Suppressor macrophage treated with lipopolysaccharide for 1 hour (primary cell): ENCODE measurements around the gene AVPR1A.
"Not testable (repeated sequence)": the region's sequence is repeated elsewhere in the genome, so short reads cannot be mapped to it uniquely, and the experiment has no call there.

ENCODE experiments used
- DNase-seq, 3 donors: peaks; one replicate each; pipeline ENCODE4 v3.0.0-alpha.2; 2020 to 2022

AVPR1A gene

DNA sequence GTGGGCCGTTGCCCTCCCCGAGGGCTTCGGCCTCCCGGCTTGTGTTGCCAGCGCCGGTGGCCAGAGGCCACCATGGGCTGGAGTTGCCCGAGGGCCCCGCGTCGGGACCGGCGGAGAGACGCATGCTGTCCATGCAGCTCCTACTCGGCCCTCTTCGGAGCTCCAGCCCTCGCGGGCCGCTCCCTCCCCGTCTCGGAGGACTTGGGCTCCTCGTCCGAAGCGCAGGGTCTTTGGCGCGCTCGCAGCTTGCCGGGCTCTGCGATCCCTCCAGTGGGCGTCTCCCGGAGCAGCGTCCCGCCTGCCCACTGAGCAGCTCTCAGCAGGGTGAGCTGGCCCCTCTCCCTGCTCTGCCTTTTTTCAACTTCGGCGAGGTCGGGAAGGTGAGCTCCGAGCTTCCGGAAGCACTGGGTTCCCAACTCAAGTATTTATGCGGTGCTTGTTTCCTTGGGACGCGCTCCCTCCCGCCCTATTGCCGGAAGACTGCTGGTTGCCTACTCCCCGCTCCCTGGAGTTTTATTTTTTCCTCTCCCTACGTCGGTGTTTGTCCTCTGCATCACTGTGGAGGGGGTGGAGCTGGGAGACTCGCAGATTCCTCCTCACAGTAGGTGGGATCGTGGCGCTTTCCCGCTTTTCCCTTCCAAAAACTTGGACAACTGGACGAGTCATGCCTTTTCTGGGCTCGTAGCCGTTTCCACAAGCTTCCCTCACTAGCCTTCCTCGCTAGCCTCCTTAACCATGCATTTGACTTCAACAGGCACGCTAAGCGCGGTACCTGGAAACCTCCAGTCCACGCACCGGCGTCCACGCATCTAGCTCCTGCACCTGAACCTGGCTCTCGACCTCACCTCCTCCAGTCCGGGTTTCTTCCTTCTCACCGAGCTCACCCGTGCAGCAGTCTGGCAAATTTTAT is at the start of gene AVPR1A:
AVPR1A (minus strand) TSS at position 489 of the 910 bp plus-strand sequence; CDS start at position 124, 365 bp downstream.
- peak in 2 of 3 donors; percentile 6 to 20 for DNase-seq

DNA sequence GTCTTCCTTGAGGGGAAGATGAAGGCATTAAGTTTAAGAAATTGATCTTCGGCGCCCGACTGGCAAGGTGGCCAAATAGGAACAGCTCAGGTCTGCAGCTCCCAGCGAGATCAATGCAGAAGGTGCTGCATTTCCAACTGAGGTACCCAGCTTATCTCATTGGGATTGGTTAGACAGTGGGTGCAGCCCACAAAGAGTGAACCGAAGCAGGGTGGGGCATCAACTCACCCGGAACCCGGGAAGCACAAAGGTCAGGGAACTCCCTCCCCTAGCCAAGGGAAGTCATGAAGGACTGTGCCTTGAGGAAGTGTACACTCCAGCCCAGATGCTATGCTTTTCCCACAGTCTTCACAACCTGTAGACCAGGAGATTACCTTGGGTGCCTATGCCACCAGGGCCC is 45.2 kb upstream of the AVPR1A start:
- no peak for DNase-seq

DNA sequence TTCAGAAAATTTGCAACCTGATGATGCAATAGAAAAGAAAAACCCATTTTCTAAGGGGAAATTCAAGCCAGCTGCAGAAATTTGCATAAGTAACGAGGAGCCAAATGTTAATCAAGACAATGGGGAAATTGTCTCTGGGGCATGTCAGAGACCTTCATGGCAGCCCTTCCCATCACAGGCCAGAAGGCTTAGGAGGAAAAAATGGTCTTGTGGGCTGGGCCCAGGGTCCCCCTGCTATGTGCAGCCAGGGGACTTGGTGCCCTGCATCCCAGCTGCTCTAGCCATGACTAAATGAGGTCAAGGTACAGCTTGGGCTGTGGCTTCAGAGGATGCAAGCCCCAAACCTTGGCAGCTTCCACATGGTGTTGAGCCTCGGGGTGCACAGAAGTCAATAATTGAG is 28.2 kb upstream of the AVPR1A start:
- DNase-seq: no peak

DNA sequence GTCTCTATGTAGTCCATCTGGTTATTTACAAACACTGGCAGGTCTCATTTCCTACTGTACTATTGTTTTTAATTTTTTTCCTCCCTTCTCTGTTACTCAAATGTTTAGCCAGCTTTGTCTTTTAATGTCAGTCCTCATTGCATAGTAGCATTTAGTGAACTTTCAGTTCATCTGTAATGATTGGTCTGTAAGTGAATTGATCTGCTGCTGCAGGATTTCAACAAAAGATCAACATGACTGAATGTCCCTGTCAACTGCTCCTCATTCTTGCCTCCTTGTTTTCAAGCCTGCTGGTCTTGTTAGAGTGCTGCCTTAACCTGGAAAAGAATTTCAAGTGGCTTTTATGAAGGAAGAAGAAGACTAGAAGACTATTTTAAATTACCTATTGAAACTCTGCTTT is 19.3 kb upstream of the AVPR1A start:
- DNase-seq: no peak

DNA sequence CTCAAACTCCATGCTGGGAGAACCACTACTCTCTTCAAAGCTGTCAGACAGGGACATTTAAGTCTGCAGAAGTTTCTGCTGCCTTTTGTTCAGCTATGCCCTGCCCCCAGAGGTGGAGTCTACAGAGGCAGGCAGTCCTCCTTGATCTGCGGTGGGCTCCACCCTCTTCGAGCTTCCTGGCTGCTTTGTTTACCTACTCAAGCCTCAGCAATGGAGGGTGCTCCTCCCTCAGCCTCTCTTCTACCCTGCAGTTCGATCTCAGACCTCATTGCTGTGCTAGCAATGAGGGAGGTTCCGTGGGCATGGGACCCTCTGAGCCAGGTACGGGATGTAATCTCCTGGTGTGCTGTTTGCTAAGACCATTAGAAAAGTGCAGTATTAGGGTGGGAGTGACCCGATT is 16.7 kb upstream of the AVPR1A start:
- not testable (repeated sequence) for DNase-seq

DNA sequence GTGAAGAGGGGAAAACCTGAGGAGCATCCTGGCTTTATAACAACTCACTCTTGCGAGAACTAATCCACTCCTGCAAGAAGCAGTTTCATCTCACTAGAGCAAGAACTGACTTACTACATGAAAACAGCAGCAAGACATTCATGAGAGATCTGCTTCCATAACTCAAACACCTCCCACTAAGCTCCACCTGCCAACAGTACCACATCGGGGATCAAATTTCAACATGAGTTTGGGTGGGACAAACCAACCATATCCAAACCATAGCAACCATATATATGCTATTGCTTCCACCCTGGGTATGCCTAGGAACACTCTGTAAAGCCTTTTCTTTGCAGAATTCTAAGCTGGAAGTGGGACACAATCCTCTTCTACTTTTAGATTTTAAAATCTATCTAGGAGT is 13.9 kb upstream of the AVPR1A start:
- no peak for DNase-seq

DNA sequence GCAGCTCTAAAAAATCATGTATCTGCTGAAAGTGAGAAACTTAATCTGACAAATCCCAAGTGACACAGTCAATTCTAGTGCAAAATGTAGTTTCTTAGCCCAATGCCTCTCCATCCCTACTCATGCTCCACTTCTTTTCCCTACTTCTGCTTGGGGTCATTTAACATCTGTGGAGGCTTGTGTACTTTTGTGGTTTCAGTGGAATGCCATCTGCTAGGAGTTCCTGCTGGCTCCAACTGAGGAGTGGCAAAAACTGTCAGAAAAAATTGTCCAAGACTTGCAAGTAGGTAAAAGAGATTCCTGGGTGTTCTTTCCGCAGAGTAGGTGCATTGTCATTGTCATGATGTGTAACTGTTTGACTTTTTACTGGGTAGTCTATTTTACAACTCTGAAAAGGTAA is 12.5 kb upstream of the AVPR1A start:
- no peak for DNase-seq

DNA sequence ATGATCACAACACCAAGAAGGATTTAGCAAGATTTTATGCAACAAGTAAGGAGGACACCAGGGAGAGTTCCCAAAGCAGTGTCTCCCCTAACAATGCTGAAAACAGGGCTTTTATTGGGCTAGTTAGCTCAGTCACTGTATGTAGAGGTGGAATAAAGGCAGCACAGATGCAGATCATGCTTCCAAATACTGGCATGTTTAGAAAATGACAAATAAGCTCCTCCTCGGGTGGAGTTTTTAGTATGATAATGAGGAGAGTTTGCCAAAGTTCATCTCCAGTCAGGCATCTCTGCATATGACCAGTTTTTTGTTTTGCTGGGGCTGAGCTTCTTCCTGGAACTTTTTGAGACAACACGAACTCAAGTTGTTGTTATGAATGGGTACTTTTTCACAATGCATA is 4.4 kb upstream of the AVPR1A start:
- no peak for DNase-seq

DNA sequence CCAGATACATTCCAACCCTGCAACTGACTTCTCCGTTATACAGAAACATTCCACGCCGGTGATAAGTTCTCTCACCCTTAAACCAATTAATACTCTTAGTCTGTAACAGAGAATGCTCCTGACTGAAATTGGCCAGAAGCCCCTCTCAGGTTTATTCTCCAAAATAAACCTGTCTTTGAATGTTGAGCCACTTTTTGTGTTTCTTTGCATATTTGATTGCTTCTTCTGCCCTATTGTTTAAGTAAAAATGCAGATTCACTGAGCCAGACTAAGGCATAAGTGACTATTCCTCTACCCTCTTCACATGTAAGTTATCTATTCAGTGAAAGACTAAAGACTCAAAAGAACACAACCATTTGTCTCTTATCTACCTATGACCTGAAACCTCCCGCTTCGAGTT is 3.6 kb upstream of the AVPR1A start:
- no peak for DNase-seq

DNA sequence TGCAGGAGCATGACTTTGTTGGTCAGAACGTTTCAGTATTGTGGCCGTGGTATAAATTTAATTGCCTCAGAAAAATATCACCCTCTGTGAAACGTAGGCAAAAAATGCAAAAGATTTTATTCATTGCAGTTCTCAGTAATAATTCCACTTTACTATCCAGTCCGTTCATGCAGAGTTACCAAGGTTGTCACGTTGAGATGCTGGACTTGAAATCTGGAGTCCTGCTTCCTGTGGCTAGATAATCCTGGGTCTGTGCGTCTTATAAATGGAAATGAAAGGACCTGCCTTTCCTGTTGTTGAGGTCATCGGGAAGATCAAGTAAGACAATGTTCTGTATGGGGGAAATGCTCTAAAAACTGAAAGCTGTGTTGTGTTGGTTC is 1.3 kb upstream of the AVPR1A start:
- DNase-seq: no peak

DNA sequence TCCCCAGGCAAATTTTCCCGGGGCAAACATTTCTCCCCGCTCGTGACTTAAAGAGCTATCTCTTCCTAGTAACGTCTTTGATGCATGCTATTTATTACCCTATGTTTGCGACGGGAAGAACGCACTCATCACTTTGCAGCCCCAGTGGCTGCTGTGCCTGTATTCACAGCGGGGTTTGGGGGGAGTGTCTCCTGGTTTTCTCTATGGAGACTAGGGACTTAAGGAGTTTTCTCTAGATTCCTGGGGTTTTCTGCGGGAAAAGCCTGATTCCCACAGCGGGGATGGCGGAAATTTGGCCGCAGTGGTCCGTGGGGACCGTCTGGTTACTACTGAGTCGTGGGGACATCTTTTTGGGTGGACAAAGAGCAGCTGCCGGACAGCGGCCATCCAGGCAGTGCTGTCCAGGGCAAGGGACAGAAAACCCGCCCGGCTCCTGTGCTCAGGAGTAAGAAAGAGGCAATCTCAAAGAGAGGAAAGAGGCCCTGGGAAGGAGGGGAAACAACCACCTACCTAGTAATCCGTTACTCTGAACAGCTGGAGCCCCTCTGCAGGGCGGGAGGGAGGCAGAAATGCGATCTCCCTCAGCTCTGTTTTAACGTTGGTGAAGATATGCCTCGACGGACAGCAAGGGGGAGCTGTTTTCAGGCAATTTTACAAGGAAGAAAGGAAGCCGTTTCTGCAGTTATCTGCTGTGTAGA is 771 bp upstream of the AVPR1A start:
- peak; percentile 44 to 58 (median 55) for DNase-seq

DNA sequence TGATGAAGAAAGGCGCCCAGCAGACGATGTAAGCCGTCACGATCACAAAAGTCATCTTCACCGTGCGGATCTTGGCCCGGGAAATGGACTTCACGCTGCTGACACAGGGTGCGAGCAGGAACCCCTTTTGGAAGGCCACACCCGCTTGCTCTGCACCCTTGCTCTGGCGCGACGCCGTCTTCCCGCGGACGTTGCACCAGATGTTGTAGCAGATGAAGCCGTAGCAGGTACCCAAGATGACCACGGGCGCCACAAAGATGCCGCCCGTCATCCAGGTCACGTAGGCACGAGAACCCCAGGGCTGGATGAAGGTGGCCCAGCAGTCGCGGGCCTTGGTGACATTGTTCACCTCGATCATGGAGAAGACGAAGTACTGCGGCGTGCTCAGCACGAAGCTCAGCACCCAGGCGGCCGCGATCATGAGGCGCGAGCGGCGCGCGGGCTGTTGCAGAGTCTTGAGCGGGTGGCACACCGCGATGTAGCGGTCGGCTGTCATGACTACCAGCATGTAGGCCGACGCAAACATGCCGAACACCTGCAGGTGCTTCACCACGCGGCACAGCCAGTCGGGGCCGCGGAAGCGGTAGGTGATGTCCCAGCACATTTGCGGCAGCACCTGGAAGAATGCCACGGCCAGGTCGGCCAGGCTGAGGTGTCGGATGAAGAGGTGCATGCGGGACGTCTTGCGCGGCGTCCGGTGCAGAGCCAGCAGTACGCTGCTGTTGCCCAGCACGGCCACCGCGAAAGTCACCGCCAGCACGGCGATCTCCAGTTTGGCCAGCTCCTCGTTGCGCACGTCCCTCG is 890 bp downstream of the AVPR1A start:
- peak in 1 of 3 donors; percentile 8 for DNase-seq

DNA sequence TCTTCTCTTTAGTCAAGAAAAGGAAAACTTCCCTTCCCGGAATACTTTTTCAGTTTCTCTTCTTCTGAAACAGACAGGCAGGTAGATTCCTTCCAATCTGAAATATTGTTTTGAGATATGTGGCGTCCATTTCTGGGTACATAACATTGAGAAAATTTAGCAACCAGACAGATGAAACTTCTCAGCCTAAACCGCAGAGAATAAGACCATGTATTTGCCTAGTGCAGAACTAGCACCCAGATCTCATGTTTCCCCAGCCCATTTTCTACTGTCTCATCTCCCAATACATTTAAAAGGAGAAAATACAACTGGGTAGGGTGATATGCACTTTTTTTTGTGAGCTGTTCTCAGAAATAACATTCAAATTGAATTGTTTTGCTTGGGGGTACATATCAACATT is 6.4 kb downstream of the AVPR1A start:
- no peak for DNase-seq

DNA sequence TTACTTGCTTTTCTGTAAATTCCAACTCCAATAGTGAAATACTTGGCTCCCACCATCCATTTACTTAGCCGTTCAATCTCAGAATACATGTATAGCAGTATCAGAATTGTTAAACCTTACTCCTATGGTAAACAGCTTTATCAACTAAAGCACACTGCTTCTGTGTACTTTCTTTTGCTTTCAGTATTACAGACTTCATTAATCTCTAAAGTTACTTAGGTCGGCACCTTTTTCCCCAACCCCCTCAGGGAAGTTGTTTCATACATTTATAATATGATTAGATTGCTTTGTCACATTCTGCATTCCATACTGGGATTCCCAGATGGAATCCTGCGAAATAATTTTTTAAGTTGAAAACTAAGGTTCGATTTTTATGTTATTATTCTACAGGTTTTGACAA is 12.5 kb downstream of the AVPR1A start:
- DNase-seq: no peak

DNA sequence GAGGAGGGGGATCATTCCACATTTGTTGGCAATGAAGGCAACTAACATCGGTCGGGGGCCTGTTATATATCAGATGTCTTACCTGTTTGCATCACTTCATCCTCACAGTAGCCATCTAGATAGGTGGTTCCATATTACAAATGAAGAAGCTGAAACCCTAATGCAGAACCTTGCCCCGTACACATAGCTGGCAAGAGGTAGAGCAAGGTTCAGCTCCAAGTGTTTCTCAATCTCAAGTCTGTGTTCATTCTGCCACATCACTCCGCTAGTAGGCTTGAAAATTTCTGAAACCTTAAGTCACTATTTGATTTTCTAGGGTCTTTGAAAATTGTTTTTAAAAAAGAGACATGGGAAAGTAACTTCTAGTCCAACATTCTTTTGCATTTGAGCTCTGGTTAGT is 17.0 kb downstream of the AVPR1A start:
- DNase-seq: no peak

DNA sequence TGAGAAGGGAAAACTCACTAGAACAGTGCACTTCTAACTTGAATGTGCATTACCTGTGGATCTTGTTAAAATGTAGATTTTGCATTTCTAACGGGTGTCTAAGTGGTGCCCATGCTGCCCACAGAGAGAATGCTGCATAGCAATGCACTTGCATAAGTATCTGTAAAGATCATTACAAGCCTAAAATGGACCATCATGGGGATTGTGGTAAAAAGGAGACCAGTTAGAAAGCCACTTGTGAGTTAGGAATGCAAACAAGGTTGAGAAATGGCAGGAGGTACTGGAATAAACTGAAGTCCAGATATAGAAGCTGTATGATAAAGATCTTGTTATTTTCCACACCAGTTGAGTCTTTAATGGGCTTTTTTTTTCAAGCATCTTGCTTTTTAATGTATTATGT is 18.8 kb downstream of the AVPR1A start:
- DNase-seq: no peak

DNA sequence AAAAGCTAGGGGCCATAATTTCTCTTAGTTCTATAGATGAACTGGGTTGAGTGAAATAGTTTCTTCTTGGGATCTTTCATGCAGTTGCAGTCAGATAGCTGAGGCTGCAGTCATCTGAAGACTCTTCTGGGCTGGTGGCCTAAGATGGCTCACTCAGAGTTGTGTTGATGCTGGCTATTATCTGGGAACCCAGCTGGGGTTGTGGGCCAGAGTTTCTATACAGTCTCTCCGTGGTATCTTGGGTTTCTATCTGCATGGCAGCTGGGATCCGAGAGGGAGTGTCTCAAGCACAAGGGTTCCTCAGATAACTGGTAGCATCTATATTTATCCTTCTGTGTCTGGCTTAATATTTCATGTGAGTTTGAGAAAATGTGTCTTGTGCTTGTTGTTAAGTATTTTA is 21.1 kb downstream of the AVPR1A start:
- no peak for DNase-seq

DNA sequence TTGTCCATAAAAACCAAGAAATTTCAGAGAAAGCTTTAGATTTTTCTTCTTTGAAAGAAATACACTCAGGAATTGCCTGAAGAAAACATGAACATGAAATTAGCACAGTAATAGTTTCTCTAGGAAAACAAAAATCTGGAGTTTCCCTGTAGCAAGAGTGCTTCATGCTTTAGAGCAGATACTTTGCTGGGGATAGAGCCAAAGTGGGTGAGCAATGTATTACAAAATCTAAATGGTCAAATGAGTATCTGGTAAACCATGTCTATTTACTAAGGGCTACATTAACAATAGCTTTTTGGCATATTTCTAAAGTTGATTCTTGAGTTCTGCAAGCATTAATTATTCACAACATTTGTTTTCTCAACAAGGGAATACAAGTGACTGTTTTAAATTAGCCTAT is 26.2 kb downstream of the AVPR1A start:
- DNase-seq: no peak

DNA sequence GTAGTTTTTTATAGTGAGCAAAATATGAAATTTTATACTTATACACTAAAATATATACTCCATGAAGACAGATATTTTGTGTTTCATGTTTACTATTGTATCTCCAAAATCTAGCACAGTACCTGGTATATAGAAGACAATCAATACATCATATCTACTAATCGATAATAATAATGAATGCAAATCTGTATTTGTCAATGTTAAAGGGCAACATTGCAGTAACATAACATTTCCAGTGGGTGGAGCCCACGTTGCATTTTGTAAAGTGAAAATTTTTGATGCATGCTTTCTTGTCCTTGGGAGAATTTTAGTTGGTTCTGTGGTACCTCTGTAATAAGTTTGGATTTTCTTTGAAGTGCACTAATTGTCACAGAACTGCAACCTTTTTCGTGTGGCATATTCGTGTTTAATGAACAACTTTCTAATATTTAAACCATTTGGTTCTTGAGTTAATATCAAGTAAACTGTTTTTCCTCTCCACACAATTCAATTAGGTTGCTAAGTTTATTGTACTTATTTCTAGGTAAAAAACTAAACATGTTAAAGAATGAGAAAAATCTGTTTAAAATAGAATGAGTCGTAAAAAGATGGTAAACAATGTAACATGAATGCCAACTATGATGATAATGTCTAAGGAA is 47.4 kb downstream of the AVPR1A start:
- peak; percentile 35 to 53 (median 49) for DNase-seq

DNA sequence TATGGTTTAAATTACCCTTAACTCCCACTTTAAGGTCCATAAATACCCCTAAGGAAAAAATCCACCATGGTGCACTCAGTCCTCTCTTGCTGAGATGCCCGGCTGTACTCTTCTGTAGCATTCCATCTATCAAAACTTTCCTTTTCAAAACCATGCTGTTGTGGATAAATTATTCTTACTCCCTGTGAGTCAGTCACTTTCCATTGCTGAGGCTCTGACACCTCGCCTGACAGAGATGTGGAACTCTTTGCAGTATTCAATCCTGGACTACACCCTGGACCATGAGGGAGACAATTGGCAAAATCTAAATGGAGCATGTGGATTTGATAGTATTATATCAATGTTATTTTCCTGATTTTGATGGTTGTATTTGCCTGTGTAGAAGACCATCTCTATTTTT is 49.1 kb downstream of the AVPR1A start:
- no peak for DNase-seq

DNA sequence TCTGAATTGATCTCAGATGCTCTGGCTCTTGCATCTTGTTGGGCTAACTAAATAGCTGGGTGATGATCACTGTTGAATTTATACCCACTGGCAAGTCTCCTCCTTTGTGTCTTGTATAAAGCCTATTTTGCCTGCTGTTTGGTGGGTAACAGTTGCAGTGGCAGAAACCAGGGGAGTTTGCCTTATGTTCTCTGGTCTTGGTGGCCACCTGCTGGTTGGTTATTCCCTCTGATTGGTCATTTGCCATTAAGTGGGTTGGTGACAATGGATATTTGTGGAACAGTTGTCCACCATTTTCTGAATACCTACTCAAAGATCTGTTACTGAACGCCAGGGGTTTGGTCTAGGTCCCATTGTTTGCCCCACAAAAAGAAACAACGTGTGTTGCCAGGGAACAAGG is 52.1 kb downstream of the AVPR1A start:
- no peak for DNase-seq

DNA sequence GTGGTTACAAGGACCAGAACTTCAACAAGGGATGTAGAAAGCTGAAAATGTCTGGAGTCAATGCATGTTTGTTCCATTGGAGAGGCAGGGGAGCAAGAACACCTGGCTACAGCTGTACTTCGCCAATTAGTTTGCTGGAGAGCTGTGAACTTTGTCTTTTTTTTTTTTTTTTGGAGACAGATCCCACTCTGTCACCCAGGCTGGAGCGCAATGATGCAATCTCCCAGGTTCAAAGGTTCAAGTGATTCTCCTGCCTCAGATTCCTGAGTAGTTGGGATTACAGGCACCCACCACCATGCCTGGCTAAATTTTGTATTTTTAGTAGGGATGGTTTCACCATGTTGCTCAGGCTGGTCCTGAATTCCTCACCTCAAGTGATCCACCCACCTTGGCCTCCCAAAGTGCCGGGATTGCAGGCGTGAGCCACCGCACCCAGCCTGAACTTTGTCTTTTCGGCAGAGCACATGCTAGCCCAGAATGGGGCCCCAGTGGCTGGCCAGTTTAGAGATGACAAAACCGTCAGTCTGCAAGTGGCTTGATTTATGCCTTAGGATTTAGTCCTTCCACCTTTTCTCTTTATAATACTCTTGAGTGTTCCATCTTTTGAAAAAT is 55.5 kb downstream of the AVPR1A start:
- no peak for DNase-seq

DNA sequence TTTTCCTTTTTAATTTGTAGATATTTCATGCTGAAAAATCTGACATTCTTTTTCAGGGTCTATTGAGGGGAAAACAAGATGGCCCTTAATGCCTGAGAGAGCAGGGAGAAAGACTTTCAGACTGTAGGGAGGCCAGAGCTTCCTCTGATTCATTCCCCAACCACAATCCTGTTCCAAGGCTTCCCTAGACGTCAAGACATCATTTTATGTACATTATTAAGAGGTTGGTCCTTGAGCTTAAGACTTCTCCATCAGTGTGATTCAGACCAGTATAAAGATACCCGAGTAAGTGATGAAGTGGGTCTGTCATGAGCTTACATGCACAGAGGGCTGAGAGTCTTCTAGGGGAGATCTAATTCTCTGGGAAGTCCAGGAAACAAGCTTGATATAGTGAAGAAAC is 57.3 kb downstream of the AVPR1A start:
- no peak for DNase-seq
